HG03095 (cell line): ENCODE results near the gene TPMT.
"Not testable (repeated sequence)": the region's sequence is repeated elsewhere in the genome, so short reads cannot be mapped to it uniquely, and the experiment has no call there.

Experiments
- ATAC-seq: cut with Tn5 transposase; IDR thresholded peaks from one replicate; pipeline ENCODE4 v1.9.1; 2021; ENCODE audit warnings: moderate library complexity; ENCODE audit not compliant: unreplicated experiment

TPMT gene

GRCh38 chr6:18154507-18155149 lies at the start of gene TPMT:
Gene TPMT (minus strand): TSS chr6:18155077. CDS start chr6:18149127, 5,950 bp downstream.
- peak; percentile 47 for ATAC-seq

GRCh38 chr6:18203786-18204185 lies 48.9 kb upstream of the TPMT start:
- no peak for ATAC-seq

- ATAC-seq = no peak
Measured at GRCh38 chr6:18192026-18192425, 37.1 kb upstream of the TPMT start.

GRCh38 chr6:18189196-18189595 lies 34.3 kb upstream of the TPMT start:
- ATAC-seq = no peak

- ATAC-seq = no peak
Measured at GRCh38 chr6:18187701-18188100, 32.8 kb upstream of the TPMT start.

- no peak for ATAC-seq
Measured at GRCh38 chr6:18186540-18187250, 31.8 kb upstream of the TPMT start.

GRCh38 chr6:18186033-18186432 lies 31.2 kb upstream of the TPMT start:
- no peak for ATAC-seq

GRCh38 chr6:18185624-18186023 lies 30.7 kb upstream of the TPMT start:
- no peak for ATAC-seq

- no peak for ATAC-seq
Measured at GRCh38 chr6:18183766-18184165, 28.9 kb upstream of the TPMT start.

GRCh38 chr6:18182568-18182967 lies 27.7 kb upstream of the TPMT start:
- ATAC-seq = no peak

GRCh38 chr6:18179770-18180356 lies 25.0 kb upstream of the TPMT start:
- no peak for ATAC-seq

GRCh38 chr6:18178960-18179615 lies 24.2 kb upstream of the TPMT start:
- ATAC-seq = no peak

- no peak for ATAC-seq
Measured at GRCh38 chr6:18177286-18177965, 22.5 kb upstream of the TPMT start.

GRCh38 chr6:18176198-18176597 lies 21.3 kb upstream of the TPMT start:
- ATAC-seq = not testable (repeated sequence)

- no peak for ATAC-seq
Measured at GRCh38 chr6:18171871-18172270, 17.0 kb upstream of the TPMT start.

- no peak for ATAC-seq
Measured at GRCh38 chr6:18168264-18168663, 13.4 kb upstream of the TPMT start.

- no peak for ATAC-seq
Measured at GRCh38 chr6:18166312-18167036, 11.6 kb upstream of the TPMT start.

- ATAC-seq = no peak
Measured at GRCh38 chr6:18165751-18166150, 10.9 kb upstream of the TPMT start.

- ATAC-seq = no peak
Measured at GRCh38 chr6:18162401-18162800, 7.5 kb upstream of the TPMT start.

GRCh38 chr6:18161431-18161830 lies 6.6 kb upstream of the TPMT start:
- ATAC-seq = no peak

- ATAC-seq = no peak
Measured at GRCh38 chr6:18160911-18161310, 6.0 kb upstream of the TPMT start.
